Trophoblast cell (in vitro differentiated cells and primary cell): ENCODE data around the gene TNRC6B.
"Not testable (repeated sequence)": the region's sequence is repeated elsewhere in the genome, so short reads cannot be mapped to it uniquely, and the experiment has no call there.

Experiments
- DNase-seq, 2 donors: peaks; one replicate each; pipeline ENCODE4 v3.0.0-alpha.2; 2016
- H2AFZ ChIP-seq: 2 replicates; pipeline ENCODE4 v1.6.1; 2013; ENCODE audit warnings: low read length, moderate library complexity, mild to moderate bottlenecking; ENCODE audit not compliant: insufficient read depth, poor library complexity
- H2AK5ac ChIP-seq: 2 replicates; pipeline ENCODE4 v1.6.1; 2013; ENCODE audit warnings: mild to moderate bottlenecking, low read length
- H2BK120ac ChIP-seq: 2 replicates; pipeline ENCODE4 v1.6.1; 2013; ENCODE audit warnings: low read length, mild to moderate bottlenecking, moderate library complexity; ENCODE audit not compliant: insufficient read depth, poor library complexity
- H2BK12ac ChIP-seq: 2 replicates; pipeline ENCODE4 v1.6.1; 2013; ENCODE audit warnings: mild to moderate bottlenecking, low read length, moderate library complexity
- H2BK5ac ChIP-seq: 2 replicates; pipeline ENCODE4 v1.6.1; 2013; ENCODE audit warnings: low read length, low read depth, moderate library complexity, mild to moderate bottlenecking; ENCODE audit not compliant: poor library complexity
- H3K14ac ChIP-seq: 2 replicates; pipeline ENCODE4 v1.6.1; 2013; ENCODE audit warnings: mild to moderate bottlenecking, low read length
- H3K18ac ChIP-seq: 2 replicates; pipeline ENCODE4 v1.6.1; 2013; ENCODE audit warnings: mild to moderate bottlenecking, low read length
- H3K23ac ChIP-seq: 2 replicates; pipeline ENCODE4 v1.6.1; 2013; ENCODE audit warnings: low read length
- H3K27ac ChIP-seq: 2 replicates; pipeline ENCODE4 v1.5.1; 2013; ENCODE audit warnings: low read depth, mild to moderate bottlenecking, inconsistent platforms, low read length, moderate library complexity
- H3K27me3 ChIP-seq: 2 replicates; pipeline ENCODE4 v1.6.1; 2013; ENCODE audit warnings: inconsistent platforms, mild to moderate bottlenecking, low read length, moderate library complexity; ENCODE audit not compliant: insufficient read depth
- H3K36me3 ChIP-seq, 2 experiments: 1 replicate in 1 of 2; 2 replicates in 1 of 2; pipeline ENCODE4 v1.6.1; 2013; ENCODE audit warnings: low read length in 2 of 2, mild to moderate bottlenecking in 2 of 2, moderate library complexity in 1 of 2; ENCODE audit not compliant: insufficient read depth in 2 of 2, control insufficient read depth in 1 of 2
- H3K4ac ChIP-seq: 2 replicates; pipeline ENCODE4 v1.6.1; 2013; ENCODE audit warnings: low read depth, mild to moderate bottlenecking, low read length, moderate library complexity
- H3K4me1 ChIP-seq, 2 experiments: 1 replicate in 1 of 2; 2 replicates in 1 of 2; pipeline ENCODE4 v1.6.1; 2013; ENCODE audit warnings: low read length in 2 of 2, mild to moderate bottlenecking in 2 of 2, moderate library complexity in 1 of 2; ENCODE audit not compliant: insufficient read depth in 2 of 2, control insufficient read depth in 1 of 2
- H3K4me2 ChIP-seq: 2 replicates; pipeline ENCODE4 v1.6.1; 2013; ENCODE audit warnings: inconsistent platforms, mild to moderate bottlenecking, low read length, moderate library complexity
- H3K4me3 ChIP-seq: 2 replicates; pipeline ENCODE4 v1.5.1; 2013; ENCODE audit warnings: mild to moderate bottlenecking, low read depth, low read length, inconsistent platforms
- H3K79me1 ChIP-seq: one replicate; pipeline ENCODE4 v1.6.1; 2013; ENCODE audit warnings: low read length
- H3K79me2 ChIP-seq: 2 replicates; pipeline ENCODE4 v1.6.1; 2013; ENCODE audit warnings: low read length, mild to moderate bottlenecking; ENCODE audit not compliant: control insufficient read depth, insufficient read depth, poor library complexity
- H3K9ac ChIP-seq: 2 replicates; pipeline ENCODE4 v1.6.1; 2013; ENCODE audit warnings: mild to moderate bottlenecking, low read length
- H3K9me3 ChIP-seq: 2 replicates; pipeline ENCODE4 v1.6.1; 2013; ENCODE audit warnings: low read depth, mild to moderate bottlenecking, control low read depth, inconsistent platforms, low read length; ENCODE audit not compliant: insufficient read depth
- H4K12ac ChIP-seq: 2 replicates; pipeline ENCODE4 v1.6.1; 2013; ENCODE audit warnings: low read depth, mild to moderate bottlenecking, low read length, moderate library complexity
- H4K8ac ChIP-seq: 2 replicates; pipeline ENCODE4 v1.6.1; 2013; ENCODE audit warnings: low read depth, mild to moderate bottlenecking, low read length, moderate library complexity
- H4K91ac ChIP-seq: one replicate; pipeline ENCODE4 v1.6.1; 2013; ENCODE audit warnings: low read depth, mild to moderate bottlenecking, low read length, moderate library complexity
- WGBS: extraction: QIAGEN DNeasy Blood & Tissue Kit; methylation state at CpG from one replicate; pipeline ENCODE4 v1.1.7; 2013; ENCODE audit warnings: missing lambda C conversion rate; ENCODE audit not compliant: insufficient read length, insufficient coverage; ENCODE audit errors: extremely low coverage; 5-methylcytosine and 5-hydroxymethylcytosine counted together

Gene TNRC6B

DNA sequence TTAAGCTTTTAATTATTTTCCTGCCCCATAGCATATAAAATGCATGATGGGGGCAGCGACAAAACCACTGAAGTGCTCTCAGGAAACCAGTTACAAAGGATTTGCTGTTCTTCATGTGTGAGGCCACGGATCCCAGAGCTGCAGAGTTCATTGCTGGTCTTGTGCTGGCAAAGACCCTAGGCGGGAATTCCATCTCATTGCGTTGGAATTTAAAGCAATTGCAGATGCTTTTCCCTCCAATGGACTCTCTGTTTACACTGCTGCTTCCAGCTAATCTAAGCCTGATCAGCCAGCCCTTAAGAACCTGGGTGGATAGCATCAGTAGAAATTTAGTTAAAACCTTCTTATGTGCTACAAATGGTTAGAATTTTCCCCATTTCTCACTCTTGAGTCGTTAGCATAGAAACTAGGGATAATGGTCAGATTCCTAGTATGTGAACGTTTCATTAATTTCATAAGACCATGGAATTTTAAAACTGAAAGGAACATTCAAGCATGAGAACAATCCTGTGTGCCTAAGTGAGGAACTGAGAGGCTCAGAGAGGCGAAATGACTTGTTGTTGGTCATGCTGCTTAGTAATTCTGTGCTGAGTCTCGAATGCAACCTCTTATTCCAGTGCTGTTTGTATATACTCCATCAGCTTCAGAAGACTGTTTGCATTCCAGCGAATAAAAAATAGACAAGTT, 132.5 kb downstream of the TNRC6B start:
- no peak overlapping the region for H4K91ac ChIP-seq
- H3K27ac ChIP-seq, result no peak overlapping the region
- H3K4me2 ChIP-seq, result no peak overlapping the region
- H2BK12ac ChIP-seq, result no peak overlapping the region
- H2BK5ac ChIP-seq, result no peak overlapping the region
- no peaks in the 10 kb centered on the region for H3K9me3 ChIP-seq
- H3K4ac ChIP-seq, result no peak overlapping the region
- H3K4me3 ChIP-seq, result no peak overlapping the region
- no peak overlapping the region for H2AFZ ChIP-seq
- peak; percentile 87 to 99 for DNase-seq
- H3K23ac ChIP-seq, result no peak overlapping the region
- no peak overlapping the region for H3K18ac ChIP-seq
- no CpG with 5 or more reads among the region's 9 CpGs for WGBS
- H3K79me2 ChIP-seq, result no peaks in the 10 kb centered on the region
- H3K9ac ChIP-seq, result no peak overlapping the region
- H3K14ac ChIP-seq, result no peak overlapping the region
- H4K8ac ChIP-seq, result no peak overlapping the region
- H3K79me1 ChIP-seq, result no peaks in the 10 kb centered on the region
- peaks cover 0 to 3% of the 10 kb centered on the region in 2 experiments for H3K4me1 ChIP-seq
- no peaks in the 10 kb centered on the region for H3K27me3 ChIP-seq
- peaks cover 13 to 26% of the 10 kb centered on the region in 2 experiments for H3K36me3 ChIP-seq
- no peak overlapping the region for H4K12ac ChIP-seq
- no peak overlapping the region for H2BK120ac ChIP-seq
- no peak overlapping the region for H2AK5ac ChIP-seq

DNA sequence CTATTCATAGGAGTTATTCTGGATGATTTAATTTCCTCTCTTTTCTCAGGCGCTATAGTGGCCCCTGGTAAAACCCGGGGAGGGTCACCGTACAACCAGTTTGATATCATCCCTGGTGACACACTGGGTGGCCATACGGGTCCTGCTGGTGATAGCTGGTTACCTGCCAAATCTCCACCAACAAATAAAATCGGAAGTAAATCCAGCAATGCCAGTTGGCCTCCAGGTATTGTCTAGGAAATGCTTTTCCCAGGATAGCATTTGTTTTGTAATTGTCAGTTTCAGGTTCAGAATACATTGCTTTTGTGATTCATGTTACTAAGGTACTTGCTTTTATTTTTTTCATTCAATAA, 133.0 kb downstream of the TNRC6B start:
- no peak overlapping the region for H3K14ac ChIP-seq
- peaks cover 15 to 30% of the 10 kb centered on the region in 2 experiments for H3K36me3 ChIP-seq
- no peak overlapping the region for H4K12ac ChIP-seq
- no CpG with 5 or more reads among the region's 5 CpGs for WGBS
- no peak overlapping the region for H3K4me2 ChIP-seq
- H2AK5ac ChIP-seq, result no peak overlapping the region
- no peaks in the 10 kb centered on the region for H3K79me1 ChIP-seq
- no peaks in the 10 kb centered on the region for H3K27me3 ChIP-seq
- no peak overlapping the region for H4K8ac ChIP-seq
- H2AFZ ChIP-seq, result no peak overlapping the region
- no peak overlapping the region for H2BK12ac ChIP-seq
- no peak overlapping the region for H3K4me3 ChIP-seq
- H4K91ac ChIP-seq, result no peak overlapping the region
- H3K4me1 ChIP-seq, result peaks cover 0 to 3% of the 10 kb centered on the region in 2 experiments
- no peak overlapping the region for H3K18ac ChIP-seq
- no peak overlapping the region for H3K23ac ChIP-seq
- DNase-seq, result peak; percentile 80 to 92
- no peak overlapping the region for H3K27ac ChIP-seq
- no peaks in the 10 kb centered on the region for H3K9me3 ChIP-seq
- no peak overlapping the region for H3K4ac ChIP-seq
- H3K79me2 ChIP-seq, result no peaks in the 10 kb centered on the region
- no peak overlapping the region for H3K9ac ChIP-seq
- no peak overlapping the region for H2BK120ac ChIP-seq
- H2BK5ac ChIP-seq, result no peak overlapping the region

DNA sequence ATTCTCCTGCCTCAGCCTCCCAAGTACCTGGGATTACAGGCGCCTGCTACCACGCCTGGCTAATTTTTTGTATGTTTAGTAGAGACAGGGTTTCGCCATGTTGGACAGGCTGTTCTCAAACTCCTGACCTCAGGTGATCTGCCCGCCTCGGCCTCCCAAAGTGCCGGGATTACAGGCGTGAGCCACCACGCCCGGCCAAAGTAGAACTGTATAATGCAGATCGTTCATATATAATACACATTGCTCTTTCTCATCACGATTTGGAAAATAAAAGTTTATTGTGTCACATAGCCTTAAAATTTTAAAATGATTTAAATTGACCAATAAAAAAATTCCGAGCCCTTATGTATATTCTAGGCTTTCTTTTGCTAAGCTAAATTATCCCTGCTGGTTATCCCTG, 133.9 kb downstream of the TNRC6B start:
- not testable (repeated sequence) for H3K4me2 ChIP-seq, H2AFZ ChIP-seq, H3K18ac ChIP-seq, H3K79me2 ChIP-seq, H3K14ac ChIP-seq, H2BK12ac ChIP-seq, H3K27me3 ChIP-seq, H2AK5ac ChIP-seq, H4K91ac ChIP-seq, DNase-seq, H3K4me1 ChIP-seq, H3K79me1 ChIP-seq, H3K4me3 ChIP-seq, H4K12ac ChIP-seq, H2BK5ac ChIP-seq, H4K8ac ChIP-seq, H3K23ac ChIP-seq, H3K9me3 ChIP-seq, H2BK120ac ChIP-seq, H3K4ac ChIP-seq, H3K27ac ChIP-seq, H3K9ac ChIP-seq
- H3K36me3 ChIP-seq, result peaks cover 20 to 35% of the 10 kb centered on the region in 2 experiments
- no CpG with 5 or more reads among the region's 12 CpGs for WGBS

DNA sequence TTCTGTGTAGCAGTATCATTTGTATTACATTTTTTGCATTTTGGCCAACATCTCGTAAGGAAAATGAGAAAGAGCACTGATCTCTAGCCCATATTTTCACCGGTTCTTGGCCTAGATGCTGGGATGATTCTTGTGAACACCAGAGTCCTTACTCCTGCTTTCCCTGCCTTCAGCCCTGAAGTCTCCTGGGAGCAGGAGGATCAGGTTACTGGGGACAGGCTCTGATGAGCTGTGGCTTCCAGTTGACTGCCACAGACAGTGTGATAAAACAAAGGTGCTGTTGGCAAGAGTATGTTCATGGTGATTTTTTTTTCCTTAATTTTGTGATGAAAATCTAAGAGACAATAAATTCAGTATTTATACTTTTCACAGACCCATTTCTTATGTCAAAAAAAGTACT, 134.3 kb downstream of the TNRC6B start:
- H4K8ac ChIP-seq, result no peak overlapping the region
- no CpG with 5 or more reads among the region's 2 CpGs for WGBS
- no peak overlapping the region for H4K12ac ChIP-seq

More for the DNA sequence above, 134.3 kb downstream of the TNRC6B start:
- H3K23ac ChIP-seq, result no peak overlapping the region
- no peaks in the 10 kb centered on the region for H3K9me3 ChIP-seq
- H3K4me1 ChIP-seq, result peaks cover 0 to 3% of the 10 kb centered on the region in 2 experiments
- no peak overlapping the region for H2AFZ ChIP-seq
- no peak overlapping the region for H3K4me2 ChIP-seq
- no peak overlapping the region for H2AK5ac ChIP-seq
- H3K4ac ChIP-seq, result no peak overlapping the region
- no peak overlapping the region for H3K14ac ChIP-seq
- no peak overlapping the region for H3K18ac ChIP-seq
- H2BK5ac ChIP-seq, result no peak overlapping the region
- H2BK12ac ChIP-seq, result no peak overlapping the region
- no peak overlapping the region for H3K4me3 ChIP-seq
- no peak overlapping the region for H3K9ac ChIP-seq
- H3K27ac ChIP-seq, result no peak overlapping the region
- DNase-seq, result no peak
- no peak overlapping the region for H4K91ac ChIP-seq
- no peaks in the 10 kb centered on the region for H3K79me2 ChIP-seq
- H3K79me1 ChIP-seq, result no peaks in the 10 kb centered on the region
- peaks cover 20 to 36% of the 10 kb centered on the region in 2 experiments for H3K36me3 ChIP-seq
- no peaks in the 10 kb centered on the region for H3K27me3 ChIP-seq
- no peak overlapping the region for H2BK120ac ChIP-seq
